Bronchial epithelial cell (primary cell): ENCODE data around the gene OR2H1. TPM values are rescaled to one million over a fixed set of nuclear protein-coding genes. Genes with fewer than 3 reads are reported as not detected.

Source experiments
- DNase-seq: peaks from one replicate; pipeline ENCODE4 v3.0.0-alpha.2; 2010; ENCODE audit warnings: low read depth
- FAIRE-seq: peaks from 2 replicates; lab custom pipeline; 2011; peaks lifted over from hg19 to GRCh38; lab: Jason Lieb, UNC
- H3K27me3 ChIP-seq: 2 replicates; pipeline ENCODE4 v1.5.1; 2011; ENCODE audit warnings: low read length; ENCODE audit not compliant: control insufficient read depth, insufficient read depth
- H3K36me3 ChIP-seq: 2 replicates; pipeline ENCODE4 v1.5.1; 2011; ENCODE audit warnings: low read length; ENCODE audit not compliant: control insufficient read depth, insufficient read depth
- H3K4me3 ChIP-seq: 2 replicates; pipeline ENCODE4 v1.5.1; 2011; ENCODE audit warnings: mild to moderate bottlenecking, low read depth, low read length, control low read depth
- total RNA-seq: library from RNA; depleted of rRNA; stranded (reverse); fragments of >200 nt; gene quantifications from 2 replicates; pipeline ENCODE4 v1.2.1, GENCODE V29; 2014
- TF ChIP-seq, protein P1 (sequence below): IDR thresholded peaks from 2 replicates; pipeline ENCODE4 v1.5.1; 2011; ENCODE audit warnings: mild to moderate bottlenecking, moderate library complexity, low read length, control low read depth, inconsistent platforms; ENCODE audit not compliant: insufficient read depth, severe bottlenecking

Gene OR2H1
- total RNA-seq, result not detected in 2 replicates

DNA sequence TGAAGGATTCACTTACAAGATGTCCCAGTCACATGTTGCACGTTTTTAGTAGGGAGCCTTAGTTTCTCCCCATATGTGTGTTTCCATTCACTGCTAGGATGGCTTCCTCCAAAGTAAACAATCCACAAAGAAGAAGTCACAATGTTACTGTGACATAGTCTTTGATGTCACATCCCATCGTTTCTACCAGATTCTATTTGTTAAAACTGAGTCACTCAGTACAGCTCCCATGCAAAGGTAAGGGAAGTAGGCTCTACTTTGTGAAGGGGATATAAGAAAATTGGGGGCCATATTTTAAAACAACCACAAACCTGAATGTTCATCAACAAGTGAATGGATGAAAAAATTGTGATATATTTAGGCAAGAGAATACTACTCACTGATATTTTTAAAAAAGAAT, at the start of gene OR2H1, which contains the start of gene OR11A1:
Gene OR2H1, plus strand, starts transcription at position 185 of the 400 bp plus-strand sequence. CDS start 4,615 bp downstream, outside the sequence.
Gene OR11A1, minus strand, starts transcription at position 101 of the 400 bp plus-strand sequence. CDS start 29,430 bp downstream, outside the sequence.
- no peaks in the 10 kb centered on the region for H3K36me3 ChIP-seq
- H3K4me3 ChIP-seq, result no peak within 1 kb of the TSS
- TF ChIP-seq, protein P1, sequence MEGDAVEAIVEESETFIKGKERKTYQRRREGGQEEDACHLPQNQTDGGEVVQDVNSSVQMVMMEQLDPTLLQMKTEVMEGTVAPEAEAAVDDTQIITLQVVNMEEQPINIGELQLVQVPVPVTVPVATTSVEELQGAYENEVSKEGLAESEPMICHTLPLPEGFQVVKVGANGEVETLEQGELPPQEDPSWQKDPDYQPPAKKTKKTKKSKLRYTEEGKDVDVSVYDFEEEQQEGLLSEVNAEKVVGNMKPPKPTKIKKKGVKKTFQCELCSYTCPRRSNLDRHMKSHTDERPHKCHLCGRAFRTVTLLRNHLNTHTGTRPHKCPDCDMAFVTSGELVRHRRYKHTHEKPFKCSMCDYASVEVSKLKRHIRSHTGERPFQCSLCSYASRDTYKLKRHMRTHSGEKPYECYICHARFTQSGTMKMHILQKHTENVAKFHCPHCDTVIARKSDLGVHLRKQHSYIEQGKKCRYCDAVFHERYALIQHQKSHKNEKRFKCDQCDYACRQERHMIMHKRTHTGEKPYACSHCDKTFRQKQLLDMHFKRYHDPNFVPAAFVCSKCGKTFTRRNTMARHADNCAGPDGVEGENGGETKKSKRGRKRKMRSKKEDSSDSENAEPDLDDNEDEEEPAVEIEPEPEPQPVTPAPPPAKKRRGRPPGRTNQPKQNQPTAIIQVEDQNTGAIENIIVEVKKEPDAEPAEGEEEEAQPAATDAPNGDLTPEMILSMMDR, result no peak
- FAIRE-seq (no peak), DNase-seq (no peak)
- H3K27me3 ChIP-seq, result no peaks in the 10 kb centered on the region

DNA sequence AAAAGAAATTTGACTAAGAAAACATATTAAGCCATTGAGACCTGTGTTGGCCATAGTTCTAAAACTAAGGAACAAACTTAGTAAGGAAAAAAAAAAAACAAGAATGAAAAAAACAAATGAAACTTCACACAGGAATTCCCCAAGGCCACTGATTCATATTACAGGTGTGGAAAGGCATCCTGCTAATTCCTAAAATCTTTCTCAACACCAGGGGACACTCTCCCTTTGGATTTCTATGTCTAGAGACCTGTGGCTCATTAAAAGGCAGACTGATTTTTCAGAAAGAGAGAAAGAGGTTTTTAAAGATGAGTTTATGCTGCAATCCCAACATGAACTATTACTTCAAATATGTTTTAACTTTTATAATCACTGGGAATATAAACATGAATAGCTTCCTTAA, 42.4 kb upstream of the OR2H1 start, which contains the start of gene OR12D1:
Gene OR12D1, plus strand, starts transcription at position 341 of the 400 bp plus-strand sequence.
- Histone ChIP-seq H3K4me3 (no peak within 1 kb of the TSS), H3K27me3 (no peaks in the 10 kb centered on the region), H3K36me3 (no peaks in the 10 kb centered on the region)
- DNase-seq (peak; percentile 73), FAIRE-seq (no peak)
- TF ChIP-seq, protein P1, result peak; percentile 49

DNA sequence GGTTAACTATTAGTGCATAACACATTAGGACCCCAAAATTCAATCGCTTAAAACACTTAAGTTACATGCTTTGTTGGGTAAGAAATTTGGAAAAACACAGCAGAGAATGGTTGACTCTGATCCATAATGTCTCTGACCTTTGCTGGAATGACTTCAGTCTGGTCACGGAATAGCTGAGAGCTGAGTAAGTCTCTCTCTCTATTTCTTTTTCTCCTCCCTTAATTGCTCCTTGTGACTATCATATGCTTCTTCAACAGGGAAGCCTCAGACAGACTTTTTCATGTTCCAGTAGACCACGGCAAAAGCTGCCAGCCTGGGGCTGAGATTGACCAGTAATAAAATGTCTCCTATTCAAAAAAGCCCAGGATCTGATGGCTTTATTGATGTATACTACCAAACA, 37.4 kb upstream of the OR2H1 start:
- FAIRE-seq, result no peak
- TF ChIP-seq, protein P1, result no peak
- H3K27me3 ChIP-seq, result no peaks in the 10 kb centered on the region
- no peaks in the 10 kb centered on the region for H3K36me3 ChIP-seq
- DNase-seq, result no peak
- H3K4me3 ChIP-seq, result no peak overlapping the region

DNA sequence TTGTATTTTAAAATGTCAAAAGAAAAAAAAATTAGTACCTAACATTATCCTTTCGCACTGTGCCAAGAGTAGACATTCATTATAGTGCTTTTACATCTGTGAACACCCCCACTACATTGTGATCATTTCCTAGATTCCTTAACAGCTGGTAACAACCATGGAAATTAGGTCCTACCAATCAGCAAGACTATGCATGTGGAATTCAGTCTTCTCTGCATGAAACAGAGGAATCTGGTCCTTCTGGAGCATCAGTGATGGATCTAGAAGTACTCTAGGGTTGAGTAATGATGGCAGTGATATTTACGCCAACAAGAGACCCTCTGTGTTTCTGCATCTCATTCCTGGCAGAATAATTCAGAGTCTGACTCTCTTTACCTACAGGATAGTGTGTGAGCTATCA, 32.8 kb upstream of the OR2H1 start:
- Histone ChIP-seq H3K4me3 (no peak overlapping the region), H3K27me3 (no peaks in the 10 kb centered on the region), H3K36me3 (no peaks in the 10 kb centered on the region)
- TF ChIP-seq, protein P1, result no peak
- FAIRE-seq, result no peak
- DNase-seq, result no peak

DNA sequence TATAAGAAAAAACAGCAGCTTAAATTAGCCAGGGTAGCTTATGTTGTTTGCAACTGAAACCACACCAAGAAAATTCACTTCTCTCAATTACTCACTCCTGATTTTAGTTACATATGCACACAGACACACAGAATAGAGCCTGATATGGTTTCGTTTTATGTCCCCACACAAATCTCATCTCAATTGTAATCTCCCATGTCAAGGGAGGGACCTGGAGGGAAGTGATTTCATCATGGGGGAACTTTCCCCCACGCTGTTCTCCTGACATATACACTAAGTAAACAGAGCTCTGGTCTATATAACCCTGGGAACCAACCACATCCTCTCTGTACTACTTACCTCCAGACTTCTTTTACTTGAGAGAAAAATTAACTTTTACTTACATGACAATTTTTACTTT, 32.4 kb upstream of the OR2H1 start:
- FAIRE-seq, result no peak
- DNase-seq, result peak; percentile 37
- TF ChIP-seq, protein P1, result no peak
- Histone ChIP-seq H3K36me3 (no peaks in the 10 kb centered on the region), H3K4me3 (no peak overlapping the region), H3K27me3 (no peaks in the 10 kb centered on the region)

DNA sequence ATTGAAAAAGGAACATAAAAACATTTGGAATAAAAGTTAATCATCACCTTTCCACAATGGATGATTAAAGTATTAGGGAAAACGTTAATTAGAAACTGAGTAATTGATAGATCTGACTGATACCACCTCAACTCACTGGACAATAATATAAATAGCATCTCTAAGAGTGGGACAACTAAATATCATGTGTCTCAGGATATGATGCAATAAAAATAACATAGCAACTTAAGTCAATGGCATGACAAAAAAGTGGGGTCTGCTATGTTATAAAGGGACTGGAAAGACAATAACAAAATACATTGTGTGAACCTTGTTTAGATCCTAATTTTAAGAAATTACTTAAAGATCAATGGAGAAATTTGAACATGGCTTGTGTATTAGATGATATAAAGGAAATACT, 31.9 kb upstream of the OR2H1 start:
- no peaks in the 10 kb centered on the region for H3K27me3 ChIP-seq
- DNase-seq, result no peak
- TF ChIP-seq, protein P1, result no peak
- H3K36me3 ChIP-seq, result no peaks in the 10 kb centered on the region
- FAIRE-seq, result no peak
- H3K4me3 ChIP-seq, result no peak overlapping the region
